Neural crest cell (in vitro differentiated cells): ENCODE measurements around the gene MYT1. TPM values are rescaled to one million over a fixed set of nuclear protein-coding genes. Genes with fewer than 3 reads are reported as not detected.

ENCODE experiments used
- DNase-seq: peaks from one replicate; pipeline ENCODE4 v3.0.0; 2021; ENCODE audit warnings: low read depth, mixed read lengths, low spot score
- H3K27ac Mint-ChIP-seq: one replicate; pipeline ENCODE4 v1.8.0; 2021; ENCODE audit warnings: mild to moderate bottlenecking, mixed read lengths; ENCODE audit not compliant: unreplicated experiment
- H3K27me3 Mint-ChIP-seq: 2 replicates; pipeline ENCODE4 v1.8.0; 2021; ENCODE audit warnings: low read depth, mild to moderate bottlenecking, mixed read lengths
- H3K36me3 Mint-ChIP-seq: 2 replicates; pipeline ENCODE4 v1.8.0; 2021; ENCODE audit warnings: low read depth, mild to moderate bottlenecking, mixed read lengths
- H3K4me1 Mint-ChIP-seq: 2 replicates; pipeline ENCODE4 v1.8.0; 2021; ENCODE audit warnings: mixed read lengths
- H3K4me3 Mint-ChIP-seq: one replicate; pipeline ENCODE4 v1.8.0; 2021; ENCODE audit warnings: mild to moderate bottlenecking, mixed read lengths
- H3K9me3 Mint-ChIP-seq: 2 replicates; pipeline ENCODE4 v1.8.0; 2021; ENCODE audit warnings: mixed read lengths
- CTCF ChIP-seq: fragments of 200-600 bp; sonication (generic); conservative IDR thresholded peaks from 2 replicates; pipeline ENCODE4 v1.5.0; 2021; ENCODE audit warnings: antibody characterized with exemption, mild to moderate bottlenecking
- total RNA-seq: library from RNA; stranded (reverse); gene quantifications from 2 replicates; pipeline ENCODE4 v1.2.1, GENCODE V29; 2021

The MYT1 gene
- total RNA-seq, 1 donor from 2014 or later: 4.3 TPM

- no peak for DNase-seq
- TF ChIP-seq CTCF: no peak
- Mint-ChIP-seq H3K27me3 (no peaks in the 10 kb centered on the region), H3K36me3 (no peaks in the 10 kb centered on the region), H3K27ac (no peak overlapping the region), H3K9me3 (no peaks in the 10 kb centered on the region), H3K4me1 (peaks cover 22% of the 10 kb centered on the region), H3K4me3 (no peak overlapping the region)
These were observed 74.0 kb downstream of the MYT1 start for GRCh38 chr20:64238115-64238825.

- no peak overlapping the region for H3K27ac Mint-ChIP-seq
- H3K36me3 Mint-ChIP-seq: no peaks in the 10 kb centered on the region
- DNase-seq: no peak
- no peak for TF ChIP-seq CTCF
- H3K27me3 Mint-ChIP-seq: no peaks in the 10 kb centered on the region
- no peaks in the 10 kb centered on the region for H3K9me3 Mint-ChIP-seq
- peaks cover 15% of the 10 kb centered on the region for H3K4me1 Mint-ChIP-seq
- no peak overlapping the region for H3K4me3 Mint-ChIP-seq
These were observed 74.7 kb downstream of the MYT1 start for GRCh38 chr20:64238851-64239387.

GRCh38 chr20:64239449-64240242 lies 75.4 kb downstream of the MYT1 start:
- H3K27me3 Mint-ChIP-seq: no peaks in the 10 kb centered on the region
- no peak overlapping the region for H3K4me3 Mint-ChIP-seq
- no peaks in the 10 kb centered on the region for H3K36me3 Mint-ChIP-seq
- H3K9me3 Mint-ChIP-seq: no peaks in the 10 kb centered on the region
- no peak overlapping the region for H3K27ac Mint-ChIP-seq
- H3K4me1 Mint-ChIP-seq: peaks cover 15% of the 10 kb centered on the region
- no peak for TF ChIP-seq CTCF
- no peak for DNase-seq

- no peak for DNase-seq
- Mint-ChIP-seq H3K4me1 (peaks cover 15% of the 10 kb centered on the region), H3K27me3 (no peaks in the 10 kb centered on the region), H3K4me3 (no peak overlapping the region), H3K9me3 (no peaks in the 10 kb centered on the region), H3K36me3 (no peaks in the 10 kb centered on the region), H3K27ac (peak overlapping the region; percentile 72)
- no peak for TF ChIP-seq CTCF
These were observed 76.2 kb downstream of the MYT1 start for GRCh38 chr20:64240243-64241015.

- peak overlapping the region; percentile 72 for H3K27ac Mint-ChIP-seq
- H3K27me3 Mint-ChIP-seq: no peaks in the 10 kb centered on the region
- no peak for DNase-seq
- peaks cover 18% of the 10 kb centered on the region for H3K4me1 Mint-ChIP-seq
- H3K4me3 Mint-ChIP-seq: no peak overlapping the region
- H3K9me3 Mint-ChIP-seq: no peaks in the 10 kb centered on the region
- no peak for TF ChIP-seq CTCF
- no peaks in the 10 kb centered on the region for H3K36me3 Mint-ChIP-seq
These were observed 76.8 kb downstream of the MYT1 start for GRCh38 chr20:64241061-64241460.
